Measurements from ENCODE around the gene HNMT. TPM values are rescaled to one million over a fixed set of nuclear protein-coding genes. Genes with fewer than 3 reads are reported as not detected.

HNMT gene
- total RNA-seq, 1 experiment from 2014 or later, result 16.6 TPM

GRCh38 chr2:137947032-137947727 lies 17.1 kb upstream of the HNMT start:
- intact Hi-C loops (cut with micrococcal nuclease; ENCODE audit: unreplicated experiment), result loop anchor here (1.0 kb wide), 3 partner anchors 143 to 840 kb away; no protein-coding TSS in a partner anchor
- no peak overlapping the region for H3K4me3 ChIP-seq
- no peaks in the 10 kb centered on the region for H3F3A ChIP-seq (ENCODE audit: insufficient read depth, low read depth)
- H4K20me1 ChIP-seq (ENCODE audit: insufficient read depth), result no peaks in the 10 kb centered on the region
- no peaks in the 10 kb centered on the region for H3K27me3 ChIP-seq (ENCODE audit: insufficient read depth, low read depth)
- H3K9me2 ChIP-seq (ENCODE audit: insufficient read depth), result no peaks in the 10 kb centered on the region
- ChIA-PET CTCF (no interaction called here), POLR2A (ENCODE audit: unreplicated experiment) (no interaction called here)
- BruUV-seq (replicated peaks), result no TSS peak
- H3K36me3 ChIP-seq (ENCODE audit: low read depth), result no peaks in the 10 kb centered on the region
- no peak overlapping the region for H3K27ac ChIP-seq
- H3K4me1 ChIP-seq (replicated peaks; ENCODE audit: insufficient read depth), result no peaks in the 10 kb centered on the region
- no peak for DNase-seq
- H3K9me3 ChIP-seq (ENCODE audit: insufficient read depth, low read depth), result no peaks in the 10 kb centered on the region
- H2AFZ ChIP-seq, result no peak overlapping the region
- TF ChIP-seq, protein P1, sequence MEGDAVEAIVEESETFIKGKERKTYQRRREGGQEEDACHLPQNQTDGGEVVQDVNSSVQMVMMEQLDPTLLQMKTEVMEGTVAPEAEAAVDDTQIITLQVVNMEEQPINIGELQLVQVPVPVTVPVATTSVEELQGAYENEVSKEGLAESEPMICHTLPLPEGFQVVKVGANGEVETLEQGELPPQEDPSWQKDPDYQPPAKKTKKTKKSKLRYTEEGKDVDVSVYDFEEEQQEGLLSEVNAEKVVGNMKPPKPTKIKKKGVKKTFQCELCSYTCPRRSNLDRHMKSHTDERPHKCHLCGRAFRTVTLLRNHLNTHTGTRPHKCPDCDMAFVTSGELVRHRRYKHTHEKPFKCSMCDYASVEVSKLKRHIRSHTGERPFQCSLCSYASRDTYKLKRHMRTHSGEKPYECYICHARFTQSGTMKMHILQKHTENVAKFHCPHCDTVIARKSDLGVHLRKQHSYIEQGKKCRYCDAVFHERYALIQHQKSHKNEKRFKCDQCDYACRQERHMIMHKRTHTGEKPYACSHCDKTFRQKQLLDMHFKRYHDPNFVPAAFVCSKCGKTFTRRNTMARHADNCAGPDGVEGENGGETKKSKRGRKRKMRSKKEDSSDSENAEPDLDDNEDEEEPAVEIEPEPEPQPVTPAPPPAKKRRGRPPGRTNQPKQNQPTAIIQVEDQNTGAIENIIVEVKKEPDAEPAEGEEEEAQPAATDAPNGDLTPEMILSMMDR (conservative IDR thresholded peaks at IDR 0.05), result no peak
- no peak for TF ChIP-seq EZH2 (IDR thresholded peaks at IDR 0.05; ENCODE audit: low read depth)
- H3K4me2 ChIP-seq, result no peak overlapping the region
- no peaks in the 10 kb centered on the region for H3K79me2 ChIP-seq (ENCODE audit: low read depth)

- DNase-seq, result peak; percentile 51 to 59
- Histone ChIP-seq H2AFZ (no peak overlapping the region), H3K9me2 (ENCODE audit: insufficient read depth) (no peaks in the 10 kb centered on the region), H3K4me2 (no peak overlapping the region), H3K9me3 (ENCODE audit: insufficient read depth, low read depth) (no peaks in the 10 kb centered on the region), H3K4me1 (replicated peaks; ENCODE audit: insufficient read depth) (peaks cover 1% of the 10 kb centered on the region; the same call in 1 of the 2 replicates), H3K36me3 (ENCODE audit: low read depth) (no peaks in the 10 kb centered on the region), H3K79me2 (ENCODE audit: low read depth) (no peaks in the 10 kb centered on the region), H3K4me3 (no peak overlapping the region), H3F3A (ENCODE audit: insufficient read depth, low read depth) (no peaks in the 10 kb centered on the region), H4K20me1 (ENCODE audit: insufficient read depth) (no peaks in the 10 kb centered on the region), H3K27me3 (ENCODE audit: insufficient read depth, low read depth) (no peaks in the 10 kb centered on the region), H3K27ac (no peak overlapping the region)
- BruUV-seq (replicated peaks), result no TSS peak
- TF ChIP-seq EZH2 (IDR thresholded peaks at IDR 0.05; ENCODE audit: low read depth), result no peak
- TF ChIP-seq, protein P1 (conservative IDR thresholded peaks at IDR 0.05), result peak; percentile 81
- ChIA-PET CTCF (no interaction called here), POLR2A (ENCODE audit: unreplicated experiment) (no interaction called here)
- intact Hi-C loops (cut with micrococcal nuclease; ENCODE audit: unreplicated experiment), result loop anchor here (1.0 kb wide), 4 partner anchors 142 to 879 kb away; no protein-coding TSS in a partner anchor
Observed at GRCh38 chr2:137947728-137948336, 16.4 kb upstream of the HNMT start.

DNA sequence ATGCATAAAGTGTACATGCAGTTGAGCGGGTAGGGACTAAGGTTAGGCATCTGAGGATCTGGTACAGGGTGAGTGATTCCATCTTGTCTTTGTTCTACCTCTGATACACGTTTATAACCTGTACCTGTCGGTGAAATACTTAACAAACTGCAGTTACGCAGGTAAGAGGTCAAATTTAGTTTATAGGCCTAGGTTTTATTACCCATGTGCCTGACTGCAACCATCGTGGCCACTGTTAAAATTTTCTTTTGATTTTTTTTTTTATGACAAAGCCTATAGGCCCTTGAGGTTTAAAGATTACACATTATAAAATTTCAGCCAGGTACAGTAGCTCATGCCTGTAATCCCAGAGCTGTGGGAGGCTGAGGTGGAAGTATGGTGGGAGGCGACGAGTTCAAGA lies 15.4 kb upstream of the HNMT start:
- CTCF ChIA-PET, result no interaction called here
- intact Hi-C loops (cut with micrococcal nuclease; ENCODE audit: unreplicated experiment), result loop anchor here (1.0 kb wide), 1 partner anchor 878 kb away; no protein-coding TSS in a partner anchor
- DNase-seq, result no peak

More for the DNA sequence above, 15.4 kb upstream of the HNMT start:
- no peaks in the 10 kb centered on the region for H3K27me3 ChIP-seq (ENCODE audit: insufficient read depth, low read depth)
- POLR2A ChIA-PET (ENCODE audit: unreplicated experiment), result no interaction called here
- H3K27ac ChIP-seq, result no peak overlapping the region
- H3K4me1 ChIP-seq (replicated peaks; ENCODE audit: insufficient read depth), result peaks cover 4% of the 10 kb centered on the region; the same call in 1 of the 2 replicates
- no peaks in the 10 kb centered on the region for H3K79me2 ChIP-seq (ENCODE audit: low read depth)
- no peaks in the 10 kb centered on the region for H3K9me3 ChIP-seq (ENCODE audit: insufficient read depth, low read depth)
- no peaks in the 10 kb centered on the region for H3K36me3 ChIP-seq (ENCODE audit: low read depth)
- no peaks in the 10 kb centered on the region for H3F3A ChIP-seq (ENCODE audit: insufficient read depth, low read depth)
- H3K4me2 ChIP-seq, result no peak overlapping the region
- H4K20me1 ChIP-seq (ENCODE audit: insufficient read depth), result no peaks in the 10 kb centered on the region
- TF ChIP-seq, protein P1 (conservative IDR thresholded peaks at IDR 0.05), result no peak
- no peak for TF ChIP-seq EZH2 (IDR thresholded peaks at IDR 0.05; ENCODE audit: low read depth)
- H2AFZ ChIP-seq, result no peak overlapping the region
- BruUV-seq (replicated peaks), result no TSS peak
- no peaks in the 10 kb centered on the region for H3K9me2 ChIP-seq (ENCODE audit: insufficient read depth)
- no peak overlapping the region for H3K4me3 ChIP-seq

Measured in PC-9 (cell line).